Activated CD4-positive, alpha-beta memory T cell treated with anti-CD3 and anti-CD28 coated beads for 36 hours (primary cell): ENCODE measurements around the gene BIRC5. TPM values are rescaled to one million over a fixed set of nuclear protein-coding genes. Genes with fewer than 3 reads are reported as not detected.
"Not testable (repeated sequence)": the region's sequence is repeated elsewhere in the genome, so short reads cannot be mapped to it uniquely, and the experiment has no call there.

Experiments used
- CTCF ChIA-PET: fragments of 350-600 bp; sonication (Branson Sonifier 250); formaldehyde crosslinking; loops from one replicate; lab custom pipeline; 2021; ENCODE audit warnings: antibody characterized with exemption, inconsistent platforms; lab: Charles Lee
- POLR2A ChIA-PET: fragments of 350-600 bp; sonication (Branson Sonifier 250); formaldehyde crosslinking; loops from one replicate; lab custom pipeline; 2021; ENCODE audit warnings: antibody characterized with exemption; lab: Charles Lee
- DNase-seq: peaks from one replicate; pipeline ENCODE4 v3.0.0-alpha.2; 2020
- H3K27ac Mint-ChIP-seq: one replicate; pipeline ENCODE4 v1.8.0; 2021; ENCODE audit warnings: mixed read lengths
- H3K27me3 Mint-ChIP-seq: one replicate; pipeline ENCODE4 v1.8.0; 2021; ENCODE audit warnings: mixed read lengths
- H3K36me3 Mint-ChIP-seq: one replicate; pipeline ENCODE4 v1.8.0; 2021; ENCODE audit warnings: mixed read lengths
- H3K4me1 Mint-ChIP-seq: one replicate; pipeline ENCODE4 v1.8.0; 2021; ENCODE audit warnings: low read depth, mixed read lengths
- H3K4me3 Mint-ChIP-seq: one replicate; pipeline ENCODE4 v1.8.0; 2021; ENCODE audit warnings: mild to moderate bottlenecking, mixed read lengths
- H3K9me3 Mint-ChIP-seq: one replicate; pipeline ENCODE4 v1.8.0; 2021; ENCODE audit warnings: mixed read lengths
- intact Hi-C: fragments of 100-400 bp; cut with micrococcal nuclease; formaldehyde crosslinking; loops from one replicate; pipeline ENCODE4 v1.15.1; 2023
- total RNA-seq, 2 experiments: library from RNA; stranded (reverse); gene quantifications; one replicate each; pipeline ENCODE4 v1.2.3, GENCODE V29; 2021

The BIRC5 gene
- total RNA-seq, 2 experiments from 2014 or later = 87.4 to 95.4 TPM

GRCh38 chr17:78248051-78248914 lies 34.2 kb downstream of the BIRC5 start:
- ChIA-PET CTCF (interaction anchor here (1.1 kb wide), 1 partner anchor 245 kb away, joined by 4 read pairs; no protein-coding TSS in a partner anchor), POLR2A (no interaction called here)
- Mint-ChIP-seq H3K4me1 (peaks cover 25% of the 10 kb centered on the region), H3K27ac (no peak overlapping the region), H3K4me3 (no peak overlapping the region), H3K36me3 (no peaks in the 10 kb centered on the region), H3K27me3 (no peaks in the 10 kb centered on the region), H3K9me3 (no peaks in the 10 kb centered on the region)
- intact Hi-C loops = no loop called here
- DNase-seq = no peak

- Mint-ChIP-seq H3K27me3 (no peaks in the 10 kb centered on the region), H3K4me1 (peaks cover 29% of the 10 kb centered on the region), H3K9me3 (no peaks in the 10 kb centered on the region), H3K27ac (no peak overlapping the region), H3K36me3 (no peaks in the 10 kb centered on the region), H3K4me3 (no peak overlapping the region)
- DNase-seq = no peak
- ChIA-PET POLR2A (interaction anchor here (1.2 kb wide), 1 partner anchor 111 kb away, joined by 3 read pairs; the partner anchor contains the start of gene SOCS3), CTCF (interaction anchor here (1.1 to 4.3 kb wide), 8 partner anchors 10 to 244 kb away, joined by 3 to 36 read pairs (median 10); partner anchors contain the start of genes AFMID and TK1)
- intact Hi-C loops = no loop called here
Measured at GRCh38 chr17:78249074-78249817, 35.2 kb downstream of the BIRC5 start.

- Mint-ChIP-seq H3K36me3 (no peaks in the 10 kb centered on the region), H3K4me3 (no peak overlapping the region), H3K9me3 (peaks cover 2% of the 10 kb centered on the region), H3K4me1 (peaks cover 31% of the 10 kb centered on the region), H3K27ac (no peak overlapping the region), H3K27me3 (no peaks in the 10 kb centered on the region)
- CTCF ChIA-PET = interaction anchor here (0.9 to 4.3 kb wide), 25 partner anchors 9 to 231 kb away, joined by 3 to 36 read pairs (median 6); partner anchors contain the start of genes AFMID, SOCS3 and TK1
- POLR2A ChIA-PET = interaction anchor here (0.6 to 1.2 kb wide), 2 partner anchors 85 to 110 kb away, joined by 3 read pairs; partner anchors contain the start of gene SOCS3
- DNase-seq = no peak
- intact Hi-C loops = loop anchor here (5.0 kb wide), 2 partner anchors 42 to 92 kb away; no protein-coding TSS in a partner anchor
Measured at GRCh38 chr17:78249818-78250806, 36.1 kb downstream of the BIRC5 start.

GRCh38 chr17:78250891-78251772 lies 37.1 kb downstream of the BIRC5 start:
- peaks cover 2% of the 10 kb centered on the region for H3K9me3 Mint-ChIP-seq
- peaks cover 31% of the 10 kb centered on the region for H3K4me1 Mint-ChIP-seq
- peak; percentile 92 for DNase-seq
- peak overlapping the region; percentile 9 for H3K27ac Mint-ChIP-seq
- POLR2A ChIA-PET = interaction anchor here (0.6 to 1.7 kb wide), 2 partner anchors 84 to 109 kb away, joined by 3 to 8 read pairs; partner anchors contain the start of gene SOCS3
- H3K36me3 Mint-ChIP-seq = no peaks in the 10 kb centered on the region
- peak overlapping the region; percentile 44 for H3K4me3 Mint-ChIP-seq
- H3K27me3 Mint-ChIP-seq = no peaks in the 10 kb centered on the region
- intact Hi-C loops = loop anchor here (1.0 to 5.0 kb wide), 3 partner anchors 41 to 166 kb away; no protein-coding TSS in a partner anchor
- CTCF ChIA-PET = interaction anchor here (0.7 to 4.3 kb wide), 51 partner anchors 8 to 349 kb away, joined by 3 to 36 read pairs (median 4); partner anchors contain the start of genes AFMID, SOCS3 and TK1

GRCh38 chr17:78251773-78252103 lies 37.7 kb downstream of the BIRC5 start:
- POLR2A ChIA-PET = interaction anchor here (1.7 kb wide), 1 partner anchor 109 kb away, joined by 8 read pairs; the partner anchor contains the start of gene SOCS3
- H3K4me3 Mint-ChIP-seq = peak overlapping the region; percentile 44

GRCh38 chr17:78252111-78252634 lies 38.1 kb downstream of the BIRC5 start:
- Mint-ChIP-seq H3K27me3 (no peaks in the 10 kb centered on the region), H3K27ac (peak overlapping the region; percentile 73), H3K4me1 (peaks cover 31% of the 10 kb centered on the region), H3K4me3 (peak overlapping the region; percentile 39), H3K9me3 (peaks cover 2% of the 10 kb centered on the region), H3K36me3 (no peaks in the 10 kb centered on the region)
- intact Hi-C loops = loop anchor here (5.0 kb wide), 2 partner anchors 40 to 90 kb away; no protein-coding TSS in a partner anchor
- ChIA-PET POLR2A (interaction anchor here (1.0 to 1.7 kb wide), 2 partner anchors 91 to 108 kb away, joined by 3 to 8 read pairs; partner anchors contain the start of gene SOCS3), CTCF (interaction anchor here (0.8 to 4.3 kb wide), 19 partner anchors 17 to 233 kb away, joined by 3 to 36 read pairs (median 6); partner anchors contain the start of genes AFMID, SOCS3 and TK1)
- peak; percentile 70 for DNase-seq

More at GRCh38 chr17:78251773-78252103, 37.7 kb downstream of the BIRC5 start:
- CTCF ChIA-PET = interaction anchor here (0.7 to 4.3 kb wide), 44 partner anchors 9 to 349 kb away, joined by 3 to 36 read pairs (median 5); partner anchors contain the start of genes AFMID, SOCS3 and TK1
- DNase-seq = no peak
- H3K9me3 Mint-ChIP-seq = peaks cover 2% of the 10 kb centered on the region
- H3K36me3 Mint-ChIP-seq = no peaks in the 10 kb centered on the region
- no peaks in the 10 kb centered on the region for H3K27me3 Mint-ChIP-seq
- intact Hi-C loops = loop anchor here (1.0 to 5.0 kb wide), 3 partner anchors 41 to 166 kb away; no protein-coding TSS in a partner anchor
- H3K4me1 Mint-ChIP-seq = peaks cover 31% of the 10 kb centered on the region
- H3K27ac Mint-ChIP-seq = peak overlapping the region; percentile 9

- Mint-ChIP-seq H3K9me3 (peaks cover 2% of the 10 kb centered on the region), H3K27ac (peak overlapping the region; percentile 73), H3K4me3 (peak overlapping the region; percentile 64), H3K4me1 (peaks cover 38% of the 10 kb centered on the region), H3K36me3 (no peaks in the 10 kb centered on the region), H3K27me3 (no peaks in the 10 kb centered on the region)
- ChIA-PET POLR2A (interaction anchor here (1.0 to 1.7 kb wide), 2 partner anchors 91 to 107 kb away, joined by 3 to 8 read pairs; partner anchors contain the start of gene SOCS3), CTCF (interaction anchor here (0.8 to 4.3 kb wide), 4 partner anchors 18 to 169 kb away, joined by 3 to 36 read pairs (median 15); no protein-coding TSS in a partner anchor)
- DNase-seq = no peak
- intact Hi-C loops = loop anchor here (5.0 kb wide), 2 partner anchors 39 to 89 kb away; no protein-coding TSS in a partner anchor
Measured at GRCh38 chr17:78252701-78253635, 38.9 kb downstream of the BIRC5 start.

GRCh38 chr17:78253636-78253945 lies 39.5 kb downstream of the BIRC5 start:
- intact Hi-C loops = loop anchor here (5.0 kb wide), 2 partner anchors 39 to 89 kb away; no protein-coding TSS in a partner anchor
- CTCF ChIA-PET = interaction anchor here (0.8 to 4.3 kb wide), 2 partner anchors 107 to 168 kb away, joined by 3 to 36 read pairs; no protein-coding TSS in a partner anchor
- H3K27me3 Mint-ChIP-seq, H3K36me3 Mint-ChIP-seq, DNase-seq, POLR2A ChIA-PET, H3K9me3 Mint-ChIP-seq: not testable (repeated sequence)
- Mint-ChIP-seq H3K4me1 (peaks cover 41% of the 10 kb centered on the region), H3K4me3 (peak overlapping the region; percentile 76), H3K27ac (peak overlapping the region; percentile 51)
